ENCODE measurements around the gene CCSER1.

- TF ChIP-seq CTCF (IDR thresholded peaks at IDR 0.05) = no peak
- no peak for TF ChIP-seq EZH2 (IDR thresholded peaks at IDR 0.05; ENCODE audit: borderline replicate concordance, insufficient read depth, low read depth, low read length, poor library complexity, severe bottlenecking)
These were observed 1463.1 kb downstream of the CCSER1 start for GRCh38 chr4:91590260-91590659.

Data from B cell (primary cell).